PC-3 (cell line): ENCODE data around the gene ERBB4.

Experiments used
- EZH2 ChIP-seq: fragments of 300-600 bp; sonication (generic); IDR thresholded peaks from one replicate; pipeline ENCODE4 v1.6.1; 2017; ENCODE audit warnings: antibody characterized with exemption, mild to moderate bottlenecking, low read length; ENCODE audit not compliant: unreplicated experiment
- EZH2phosphoT487 ChIP-seq: fragments of 300-600 bp; sonication (generic); IDR thresholded peaks from 2 replicates; pipeline ENCODE4 v1.6.1; 2018; ENCODE audit warnings: mild to moderate bottlenecking, antibody characterized with exemption, low read length, borderline replicate concordance
- TF ChIP-seq, protein P1 (sequence below): fragments of 300-600 bp; sonication (generic); conservative IDR thresholded peaks from 2 replicates; pipeline ENCODE4 v1.5.1; 2017; ENCODE audit warnings: antibody characterized with exemption, low read depth, mild to moderate bottlenecking, low read length

DNA sequence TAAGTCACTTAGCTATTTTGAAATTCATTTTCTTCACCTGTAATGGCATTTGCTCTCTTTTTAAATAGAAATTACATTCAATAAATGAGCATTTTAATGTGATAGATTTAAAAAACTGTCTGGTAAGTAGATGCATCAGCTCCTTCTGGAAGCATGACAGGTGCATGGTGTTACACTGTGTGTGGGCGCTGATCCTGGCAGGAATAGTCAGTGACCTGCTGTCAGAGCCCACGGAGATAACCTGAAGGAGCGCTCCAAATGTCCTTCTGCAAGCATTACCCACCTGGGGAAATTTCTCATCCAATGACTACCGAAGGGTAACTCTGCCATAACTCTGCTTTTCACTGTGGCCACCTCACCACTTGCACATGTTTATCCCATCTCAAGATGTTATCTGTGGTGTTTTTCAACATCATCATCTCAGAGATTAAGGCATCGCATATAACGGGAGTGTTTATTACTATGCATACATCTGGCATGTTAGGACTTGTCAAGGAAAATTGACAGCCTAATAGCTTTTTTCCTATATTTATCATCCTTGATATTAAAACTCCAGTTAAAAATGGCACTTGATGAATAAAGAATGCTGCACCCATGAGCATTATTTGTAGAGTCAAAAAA is 637.3 kb downstream of the ERBB4 start:
- TF ChIP-seq, protein P1, sequence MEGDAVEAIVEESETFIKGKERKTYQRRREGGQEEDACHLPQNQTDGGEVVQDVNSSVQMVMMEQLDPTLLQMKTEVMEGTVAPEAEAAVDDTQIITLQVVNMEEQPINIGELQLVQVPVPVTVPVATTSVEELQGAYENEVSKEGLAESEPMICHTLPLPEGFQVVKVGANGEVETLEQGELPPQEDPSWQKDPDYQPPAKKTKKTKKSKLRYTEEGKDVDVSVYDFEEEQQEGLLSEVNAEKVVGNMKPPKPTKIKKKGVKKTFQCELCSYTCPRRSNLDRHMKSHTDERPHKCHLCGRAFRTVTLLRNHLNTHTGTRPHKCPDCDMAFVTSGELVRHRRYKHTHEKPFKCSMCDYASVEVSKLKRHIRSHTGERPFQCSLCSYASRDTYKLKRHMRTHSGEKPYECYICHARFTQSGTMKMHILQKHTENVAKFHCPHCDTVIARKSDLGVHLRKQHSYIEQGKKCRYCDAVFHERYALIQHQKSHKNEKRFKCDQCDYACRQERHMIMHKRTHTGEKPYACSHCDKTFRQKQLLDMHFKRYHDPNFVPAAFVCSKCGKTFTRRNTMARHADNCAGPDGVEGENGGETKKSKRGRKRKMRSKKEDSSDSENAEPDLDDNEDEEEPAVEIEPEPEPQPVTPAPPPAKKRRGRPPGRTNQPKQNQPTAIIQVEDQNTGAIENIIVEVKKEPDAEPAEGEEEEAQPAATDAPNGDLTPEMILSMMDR: no peak
- TF ChIP-seq EZH2phosphoT487: no peak
- no peak for TF ChIP-seq EZH2
